8988T (cell line): ENCODE measurements around the gene AP4B1.

Experiments
- DNase-seq: peaks from one replicate; pipeline ENCODE4 v3.0.0; 2011

The AP4B1 gene

DNA sequence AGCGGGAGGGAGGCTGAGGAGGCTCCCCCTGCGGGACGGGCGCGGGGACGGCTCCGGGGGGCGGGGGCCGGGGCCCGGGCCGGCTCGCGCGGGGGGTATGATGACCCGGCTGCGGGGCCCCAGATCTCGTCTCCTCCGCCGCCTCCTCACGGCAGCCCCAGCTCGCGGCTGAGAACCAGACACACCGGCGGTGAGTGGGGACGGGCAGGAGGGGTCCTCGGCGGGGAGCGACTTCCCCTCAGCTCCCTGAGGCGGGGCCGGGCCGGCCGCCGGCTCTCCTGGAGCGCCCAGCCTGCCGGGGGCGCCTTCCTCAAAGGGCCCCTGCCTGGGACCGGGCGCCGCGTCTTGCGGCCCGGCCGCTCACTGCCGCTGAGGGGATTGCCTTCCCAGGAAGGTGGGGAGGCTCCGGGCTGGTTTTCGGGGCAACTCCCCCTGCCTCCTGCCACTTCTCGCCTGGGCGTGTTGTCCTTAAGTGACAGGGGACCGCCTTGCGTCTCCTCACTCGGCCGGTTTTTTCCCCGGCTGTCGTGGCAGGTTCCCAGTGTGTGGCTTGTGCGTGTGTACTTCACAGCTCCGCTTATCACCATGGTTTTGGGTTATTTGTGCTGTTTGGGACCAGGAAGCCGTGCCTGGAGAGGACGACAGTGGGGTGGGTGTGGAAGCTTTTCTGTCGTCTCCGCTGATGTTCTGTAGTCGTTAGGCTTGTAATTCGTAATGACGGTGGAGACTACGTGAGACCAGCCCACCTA, 25.3 kb upstream of the AP4B1 start:
- peak; percentile 32 for DNase-seq

GRCh38 chr1:113928941-113929749, 24.5 kb upstream of the AP4B1 start, which contains the start of gene HIPK1:
HIPK1 (plus strand) TSS chr1:113929324.
- peak; percentile 54 for DNase-seq

- DNase-seq = no peak
Observed at GRCh38 chr1:113928187-113928930, 23.8 kb upstream of the AP4B1 start.

GRCh38 chr1:113924473-113924872, 19.9 kb upstream of the AP4B1 start:
- no peak for DNase-seq

GRCh38 chr1:113922957-113923356, 18.4 kb upstream of the AP4B1 start:
- no peak for DNase-seq

- DNase-seq = no peak
Observed at GRCh38 chr1:113918243-113918642, 13.6 kb upstream of the AP4B1 start.

DNA sequence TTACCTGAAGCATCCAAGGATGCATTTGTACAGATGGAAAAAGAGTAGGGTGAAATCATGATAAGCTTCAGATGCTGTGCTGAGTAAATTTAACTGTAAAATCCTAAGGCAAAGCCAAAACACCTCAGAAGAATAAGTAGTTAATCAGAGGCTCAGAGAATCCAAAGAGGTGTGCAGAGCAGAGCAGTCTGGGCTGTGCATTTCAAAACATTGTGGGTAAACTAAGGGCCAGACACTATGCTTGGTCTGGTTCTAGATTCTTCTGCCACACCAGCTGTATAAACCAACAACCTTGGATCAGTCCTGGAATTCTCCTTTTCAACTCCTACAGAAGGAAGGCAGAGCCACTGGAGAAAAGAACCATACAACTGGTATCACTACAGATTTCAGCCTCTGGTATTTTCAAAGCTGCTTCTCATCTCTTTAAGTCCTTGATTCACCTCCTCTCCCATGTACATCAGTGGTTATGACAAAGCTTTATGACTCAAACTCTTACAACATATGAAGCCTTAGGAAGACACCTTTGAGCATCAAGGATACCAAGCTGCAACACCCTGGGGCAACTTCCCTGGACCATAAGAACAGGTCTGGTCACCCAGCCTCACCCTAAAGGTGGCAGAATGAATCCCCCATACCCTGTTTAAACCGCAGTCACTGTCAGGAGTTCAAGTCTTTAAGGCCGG, 12.9 kb upstream of the AP4B1 start:
- no peak for DNase-seq

DNA sequence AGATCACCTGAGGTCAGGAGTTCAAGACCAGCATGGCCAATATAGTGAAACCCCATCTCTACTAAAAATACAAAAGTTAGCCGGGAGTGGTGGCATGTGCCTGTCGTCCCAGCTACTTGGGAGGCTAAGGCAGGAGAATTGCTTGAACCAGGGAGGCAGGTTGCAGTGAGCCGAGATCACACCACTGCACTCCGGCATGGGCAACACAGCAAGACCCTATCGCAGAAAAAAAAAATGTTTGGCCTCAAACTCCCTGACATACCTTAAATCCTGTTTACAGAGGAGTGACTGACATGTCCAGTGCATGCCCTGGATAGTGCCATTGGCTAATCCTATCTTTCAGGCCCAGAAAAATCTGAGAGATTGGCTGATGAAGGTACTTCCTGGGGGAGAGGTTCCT, 12.4 kb upstream of the AP4B1 start:
- DNase-seq = no peak

DNA sequence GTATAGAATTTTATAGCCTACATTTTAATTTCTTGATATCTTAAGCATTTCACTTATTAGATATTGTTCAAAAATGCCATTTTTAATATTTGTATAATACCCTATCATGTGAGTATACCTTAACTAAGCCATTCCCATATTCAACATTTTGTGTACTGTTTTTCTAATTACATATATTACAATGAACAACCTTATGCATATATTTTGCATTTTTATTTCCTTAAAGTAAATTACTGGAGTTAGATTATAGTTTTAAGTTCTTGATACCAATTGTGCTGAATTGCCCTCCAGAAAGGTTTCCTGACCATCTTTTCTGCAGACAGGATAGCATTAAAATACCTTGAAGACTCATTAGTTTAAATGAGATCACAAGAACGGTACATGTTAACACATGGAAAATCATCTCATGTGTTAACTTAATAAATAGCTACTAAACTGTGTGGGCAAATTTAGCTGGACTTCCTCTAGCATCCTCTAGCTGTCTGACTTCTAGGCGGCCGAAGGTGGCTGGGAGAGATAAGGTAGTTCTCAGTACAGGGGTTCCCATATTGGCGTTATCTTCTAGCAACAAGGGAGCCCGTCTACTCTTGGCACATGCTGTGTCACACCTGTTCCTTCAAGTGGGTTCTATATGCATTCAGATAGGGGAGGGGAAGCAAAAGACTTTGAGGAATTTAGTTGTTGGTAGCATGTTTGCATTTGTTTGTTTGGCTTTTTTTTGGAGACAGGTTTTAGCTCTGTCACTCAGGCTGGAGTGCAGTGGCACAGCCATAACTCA, 9.5 kb upstream of the AP4B1 start:
- no peak for DNase-seq

- no peak for DNase-seq
Observed at GRCh38 chr1:113913312-113913668, 8.7 kb upstream of the AP4B1 start.

DNA sequence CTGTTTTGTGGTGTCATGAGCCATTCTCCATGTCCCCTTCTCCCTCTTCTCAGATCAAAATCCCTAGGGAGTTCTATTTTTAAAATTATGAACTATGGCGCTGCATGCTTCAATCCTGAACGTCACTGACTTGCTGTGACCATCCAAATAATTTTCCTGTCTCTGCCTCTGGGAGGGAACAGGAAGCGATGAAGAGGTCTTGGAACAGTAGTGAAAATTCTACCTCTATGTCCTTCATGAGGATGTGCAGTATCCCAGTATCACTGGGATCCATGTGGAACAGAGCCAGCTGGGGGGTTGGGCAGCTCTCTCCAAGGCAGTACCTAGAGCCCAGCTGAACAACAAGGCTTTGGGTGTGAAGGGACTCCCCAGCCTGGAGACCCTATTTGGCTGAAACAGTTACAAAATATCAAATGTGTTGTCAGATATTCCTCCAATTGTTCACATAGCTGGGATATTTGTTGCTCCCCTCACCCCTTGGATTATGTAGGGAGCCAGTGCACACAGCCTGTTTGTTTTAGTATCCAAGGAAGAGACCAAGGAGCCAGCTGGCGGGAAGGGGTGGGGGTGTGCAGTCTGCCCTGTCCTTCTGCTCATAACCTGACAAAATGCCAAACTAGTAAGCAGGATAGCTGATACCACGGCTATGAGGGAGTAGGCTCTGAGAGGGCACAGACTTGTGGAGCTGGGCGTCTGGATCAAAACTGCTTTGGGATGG, 8.2 kb upstream of the AP4B1 start:
- DNase-seq = no peak

DNA sequence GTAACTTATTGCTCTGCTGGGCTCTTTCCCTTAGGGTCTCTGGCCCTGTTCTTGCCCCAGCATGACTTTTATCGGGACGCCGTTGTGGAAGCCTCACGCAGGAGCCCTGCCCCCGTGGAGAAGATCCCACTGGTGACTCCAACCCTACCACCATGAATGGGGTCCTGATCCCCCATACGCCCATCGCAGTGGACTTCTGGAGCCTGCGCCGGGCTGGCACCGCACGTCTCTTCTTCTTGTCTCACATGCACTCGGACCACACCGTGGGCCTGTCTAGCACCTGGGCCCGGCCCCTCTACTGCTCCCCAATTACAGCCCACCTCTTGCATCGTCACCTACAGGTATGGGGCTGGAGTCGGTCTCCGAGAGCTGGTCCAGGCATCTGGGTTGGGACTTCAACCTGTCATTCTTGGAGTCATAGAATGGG, 849 bp upstream of the AP4B1 start:
- no peak for DNase-seq

DNA sequence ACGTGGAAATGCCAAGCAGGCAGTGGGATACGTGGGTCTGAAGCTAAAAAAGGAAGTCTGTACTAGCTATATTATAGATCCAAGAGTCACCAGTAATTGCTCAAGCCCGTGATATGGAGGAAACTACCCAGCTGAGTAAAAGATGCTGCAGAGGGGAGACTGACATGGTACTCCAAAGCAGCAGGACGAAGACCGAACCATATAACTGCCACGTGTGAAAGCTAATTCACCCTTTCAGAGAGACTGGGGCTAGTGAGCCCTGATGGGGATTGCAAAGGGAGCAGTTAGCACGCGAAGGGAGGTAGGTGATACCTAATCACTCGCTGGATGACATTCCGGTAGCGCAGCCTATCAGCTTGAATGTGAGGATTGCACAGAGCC, 316 bp downstream of the AP4B1 start:
- no peak for DNase-seq

GRCh38 chr1:113903501-113904292, 902 bp downstream of the AP4B1 start:
- DNase-seq = no peak

- no peak for DNase-seq
Observed at GRCh38 chr1:113901191-113901590, 3.4 kb downstream of the AP4B1 start.

- DNase-seq = no peak
Observed at GRCh38 chr1:113899111-113899510, 5.5 kb downstream of the AP4B1 start.

DNA sequence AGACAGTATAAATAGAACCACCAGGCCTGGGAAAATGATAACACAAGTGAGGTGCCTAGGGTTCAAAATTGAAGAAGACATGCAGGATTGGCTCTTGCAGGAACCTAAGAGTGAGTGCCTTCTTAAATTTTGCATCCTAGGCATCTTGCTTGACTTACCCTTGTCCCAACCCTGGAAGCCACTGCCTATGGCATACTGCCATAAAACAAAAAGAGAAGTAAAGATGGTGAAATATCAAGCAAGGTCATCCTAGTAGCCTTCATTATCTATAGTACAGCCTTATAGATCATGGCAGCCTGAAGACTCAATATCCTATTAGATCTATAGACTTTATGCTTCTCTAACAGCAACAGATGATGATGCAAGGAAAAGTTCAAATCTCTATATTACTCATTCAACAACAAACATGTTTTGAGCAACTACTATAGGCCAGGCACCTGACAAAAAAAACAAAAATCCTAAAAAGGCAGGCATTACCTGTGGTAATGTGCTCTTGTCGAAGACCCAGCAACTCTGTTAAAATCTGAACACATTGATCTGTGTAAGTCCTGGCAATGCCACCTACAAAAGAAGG, 6.3 kb downstream of the AP4B1 start:
- DNase-seq = no peak

GRCh38 chr1:113895961-113896360, 8.6 kb downstream of the AP4B1 start:
- no peak for DNase-seq

GRCh38 chr1:113895098-113895497, 9.5 kb downstream of the AP4B1 start:
- DNase-seq = no peak

DNA sequence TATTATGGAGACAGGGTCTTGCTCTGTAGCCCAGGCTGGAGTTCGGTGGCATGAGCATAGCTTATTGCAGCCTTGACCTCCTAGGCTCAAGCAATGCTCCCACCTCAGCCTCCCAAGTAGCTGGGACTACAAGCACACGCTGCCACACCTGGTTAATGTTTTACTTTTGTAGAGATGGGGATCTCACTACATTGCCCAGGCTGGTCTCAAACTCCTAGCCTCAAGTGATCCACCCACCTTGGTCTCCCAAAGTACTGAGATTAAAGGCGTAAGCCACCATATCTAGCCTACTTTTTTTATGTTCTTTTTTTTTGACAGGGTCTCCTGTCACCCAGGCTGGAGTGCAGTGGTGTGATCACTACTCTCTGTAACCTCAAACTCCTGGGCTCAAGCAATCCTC, 11.3 kb downstream of the AP4B1 start:
- no peak for DNase-seq
